ENCODE data around the gene DUSP1.

DUSP1 gene

DNA sequence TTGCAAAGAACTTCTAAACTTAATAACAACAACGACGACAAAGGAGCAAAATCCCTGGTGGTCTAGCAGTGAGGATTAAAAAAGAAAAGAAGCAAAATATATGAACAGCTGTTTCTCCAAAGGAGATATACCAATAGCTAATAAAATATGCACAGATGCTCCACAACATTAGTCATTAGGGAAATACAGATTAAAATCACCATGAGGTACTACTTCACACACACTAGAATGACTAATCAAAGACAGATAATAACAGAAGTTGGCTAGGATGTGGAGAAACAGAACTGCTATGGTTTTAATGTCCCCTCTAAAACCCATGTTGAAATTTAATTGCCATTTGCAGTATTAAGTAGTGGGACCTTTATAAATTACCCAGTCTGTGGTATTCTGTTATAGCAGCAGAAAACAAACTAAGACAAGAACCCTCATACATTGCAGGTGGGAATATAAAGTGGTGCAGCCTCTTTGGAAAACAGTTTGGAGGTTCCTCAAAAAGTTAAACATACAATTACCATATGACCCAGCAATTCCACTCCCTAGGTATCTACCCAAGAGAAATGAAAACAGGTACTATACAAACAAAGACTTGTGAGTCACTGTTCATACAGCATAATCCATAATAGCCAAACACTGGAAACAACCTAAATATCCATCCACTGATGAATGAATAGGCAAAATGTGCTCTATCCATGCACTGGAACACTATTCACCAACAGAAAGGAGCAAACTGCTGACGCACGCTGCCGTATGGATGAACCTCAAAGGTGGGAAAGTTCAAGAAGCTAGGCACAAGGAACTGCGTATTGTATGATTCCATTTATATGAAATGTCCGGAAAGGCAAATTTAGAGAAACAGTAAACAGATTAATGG is 11.4 kb upstream of the DUSP1 start:
- no peak for DNase-seq
- TF ChIP-seq, protein P1, sequence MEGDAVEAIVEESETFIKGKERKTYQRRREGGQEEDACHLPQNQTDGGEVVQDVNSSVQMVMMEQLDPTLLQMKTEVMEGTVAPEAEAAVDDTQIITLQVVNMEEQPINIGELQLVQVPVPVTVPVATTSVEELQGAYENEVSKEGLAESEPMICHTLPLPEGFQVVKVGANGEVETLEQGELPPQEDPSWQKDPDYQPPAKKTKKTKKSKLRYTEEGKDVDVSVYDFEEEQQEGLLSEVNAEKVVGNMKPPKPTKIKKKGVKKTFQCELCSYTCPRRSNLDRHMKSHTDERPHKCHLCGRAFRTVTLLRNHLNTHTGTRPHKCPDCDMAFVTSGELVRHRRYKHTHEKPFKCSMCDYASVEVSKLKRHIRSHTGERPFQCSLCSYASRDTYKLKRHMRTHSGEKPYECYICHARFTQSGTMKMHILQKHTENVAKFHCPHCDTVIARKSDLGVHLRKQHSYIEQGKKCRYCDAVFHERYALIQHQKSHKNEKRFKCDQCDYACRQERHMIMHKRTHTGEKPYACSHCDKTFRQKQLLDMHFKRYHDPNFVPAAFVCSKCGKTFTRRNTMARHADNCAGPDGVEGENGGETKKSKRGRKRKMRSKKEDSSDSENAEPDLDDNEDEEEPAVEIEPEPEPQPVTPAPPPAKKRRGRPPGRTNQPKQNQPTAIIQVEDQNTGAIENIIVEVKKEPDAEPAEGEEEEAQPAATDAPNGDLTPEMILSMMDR (IDR thresholded peaks at IDR 0.05; ENCODE audit: low read depth, low read length): no peak
- H3K36me3 ChIP-seq: no peaks in the 10 kb centered on the region
- H3K4me3 ChIP-seq (ENCODE audit: low read depth, low read length): no peak overlapping the region
- no peaks in the 10 kb centered on the region for H3K9me3 ChIP-seq
- H3K4me1 ChIP-seq: no peaks in the 10 kb centered on the region
- H3K27me3 ChIP-seq: no peaks in the 10 kb centered on the region

DNA sequence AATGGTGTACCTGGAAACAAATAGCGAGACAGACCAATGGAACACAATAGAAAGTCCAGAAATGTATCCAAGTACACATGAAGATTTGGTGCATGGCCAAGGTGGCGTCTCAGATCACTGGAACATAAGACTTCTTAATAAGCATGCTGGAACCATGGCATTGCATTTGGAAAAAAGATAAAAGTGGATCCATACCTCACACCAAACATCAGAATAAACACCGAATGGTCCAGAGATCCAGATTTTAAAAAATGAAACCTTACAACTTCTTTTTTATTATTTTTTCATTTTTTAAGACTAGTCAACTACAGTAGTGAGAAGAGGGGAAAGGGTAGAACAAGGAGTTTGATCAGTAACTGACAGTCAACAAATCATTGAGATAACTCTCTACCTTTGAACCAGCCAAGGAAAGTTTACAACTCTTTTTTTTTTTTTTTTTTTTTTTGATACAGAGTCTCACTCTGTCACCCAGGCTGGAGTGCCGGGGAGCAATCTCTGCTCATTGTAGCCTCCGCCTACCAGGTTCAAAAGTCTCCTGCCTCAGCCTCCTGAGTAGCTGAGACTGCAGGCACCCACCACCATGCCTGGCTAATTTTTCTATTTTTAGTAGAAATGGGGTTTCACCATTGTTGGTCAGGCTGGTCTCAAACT is 8.8 kb upstream of the DUSP1 start:
- Histone ChIP-seq H3K36me3 (no peaks in the 10 kb centered on the region), H3K27me3 (no peaks in the 10 kb centered on the region), H3K4me3 (ENCODE audit: low read depth, low read length) (no peak overlapping the region), H3K9me3 (no peaks in the 10 kb centered on the region), H3K4me1 (no peaks in the 10 kb centered on the region)
- TF ChIP-seq, protein P1 (IDR thresholded peaks at IDR 0.05; ENCODE audit: low read depth, low read length): no peak
- DNase-seq: no peak

DNA sequence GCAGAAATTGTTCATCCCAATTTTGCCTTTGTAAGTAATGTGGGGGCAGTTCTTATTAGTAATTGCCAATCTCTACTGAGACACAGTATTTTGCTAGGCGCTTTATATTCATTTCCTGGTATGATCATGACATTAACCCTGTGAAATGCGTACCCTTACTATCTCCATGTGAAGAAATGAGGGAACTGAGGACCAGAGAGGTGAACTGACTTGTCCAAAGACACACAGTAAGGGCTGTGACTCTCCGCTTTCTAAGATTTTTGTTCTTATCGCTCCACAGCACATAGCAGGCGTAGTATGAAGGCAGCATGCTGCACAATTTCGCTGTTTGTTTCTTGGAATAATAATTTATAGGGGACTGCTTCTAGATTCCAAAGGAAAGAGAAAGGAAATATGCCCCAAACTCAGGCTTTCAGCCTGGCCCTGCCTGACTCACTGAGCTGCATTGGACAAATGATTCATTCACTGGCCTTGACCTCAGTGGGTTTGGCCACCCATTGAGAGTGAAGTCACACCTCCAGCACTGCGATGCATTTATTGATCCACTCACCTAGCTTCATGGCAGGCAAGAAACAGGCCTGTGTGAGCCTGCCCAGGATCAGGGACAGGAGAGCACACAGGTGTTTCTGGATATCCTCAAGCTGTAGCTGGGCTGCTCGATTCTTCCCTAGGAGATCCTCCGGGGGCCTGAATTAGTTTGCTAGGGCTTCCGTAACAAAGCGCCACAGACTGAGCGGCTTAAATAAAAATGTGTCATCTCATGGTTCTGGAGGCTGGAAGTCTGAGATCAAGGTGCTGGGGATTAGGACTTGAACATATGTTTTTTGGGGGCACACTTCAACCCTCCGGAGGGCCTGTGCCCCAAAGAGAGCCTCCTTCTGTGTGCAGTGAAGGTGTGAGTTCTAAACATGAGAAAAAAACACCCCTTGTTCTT is 7.2 kb upstream of the DUSP1 start:
- no peaks in the 10 kb centered on the region for H3K4me1 ChIP-seq
- TF ChIP-seq, protein P1 (IDR thresholded peaks at IDR 0.05; ENCODE audit: low read depth, low read length): no peak
- H3K4me3 ChIP-seq (ENCODE audit: low read depth, low read length): no peak overlapping the region
- no peaks in the 10 kb centered on the region for H3K9me3 ChIP-seq
- no peak for DNase-seq
- no peaks in the 10 kb centered on the region for H3K27me3 ChIP-seq
- H3K36me3 ChIP-seq: no peaks in the 10 kb centered on the region

DNA sequence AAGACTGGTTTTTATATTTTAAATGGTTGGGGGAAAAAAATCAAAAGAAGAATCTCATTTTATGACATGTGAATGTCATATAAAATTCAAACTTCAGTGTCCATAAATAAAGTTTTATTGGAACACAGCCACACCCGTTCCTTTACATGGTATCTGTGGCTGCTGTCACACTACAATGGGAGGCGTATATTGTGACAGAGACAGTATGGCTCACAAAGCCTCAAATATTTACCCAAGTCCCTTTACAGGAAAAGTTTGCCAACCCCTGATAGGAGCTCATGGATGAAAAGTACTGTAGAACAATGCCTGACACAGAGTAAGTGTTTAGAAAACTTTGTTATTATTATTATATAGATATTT is 5.2 kb upstream of the DUSP1 start:
- TF ChIP-seq, protein P1 (IDR thresholded peaks at IDR 0.05; ENCODE audit: low read depth, low read length): no peak
- no peaks in the 10 kb centered on the region for H3K9me3 ChIP-seq
- DNase-seq: no peak
- H3K27me3 ChIP-seq: no peaks in the 10 kb centered on the region
- H3K36me3 ChIP-seq: no peaks in the 10 kb centered on the region
- H3K4me1 ChIP-seq: no peaks in the 10 kb centered on the region
- H3K4me3 ChIP-seq (ENCODE audit: low read depth, low read length): no peak overlapping the region

DNA sequence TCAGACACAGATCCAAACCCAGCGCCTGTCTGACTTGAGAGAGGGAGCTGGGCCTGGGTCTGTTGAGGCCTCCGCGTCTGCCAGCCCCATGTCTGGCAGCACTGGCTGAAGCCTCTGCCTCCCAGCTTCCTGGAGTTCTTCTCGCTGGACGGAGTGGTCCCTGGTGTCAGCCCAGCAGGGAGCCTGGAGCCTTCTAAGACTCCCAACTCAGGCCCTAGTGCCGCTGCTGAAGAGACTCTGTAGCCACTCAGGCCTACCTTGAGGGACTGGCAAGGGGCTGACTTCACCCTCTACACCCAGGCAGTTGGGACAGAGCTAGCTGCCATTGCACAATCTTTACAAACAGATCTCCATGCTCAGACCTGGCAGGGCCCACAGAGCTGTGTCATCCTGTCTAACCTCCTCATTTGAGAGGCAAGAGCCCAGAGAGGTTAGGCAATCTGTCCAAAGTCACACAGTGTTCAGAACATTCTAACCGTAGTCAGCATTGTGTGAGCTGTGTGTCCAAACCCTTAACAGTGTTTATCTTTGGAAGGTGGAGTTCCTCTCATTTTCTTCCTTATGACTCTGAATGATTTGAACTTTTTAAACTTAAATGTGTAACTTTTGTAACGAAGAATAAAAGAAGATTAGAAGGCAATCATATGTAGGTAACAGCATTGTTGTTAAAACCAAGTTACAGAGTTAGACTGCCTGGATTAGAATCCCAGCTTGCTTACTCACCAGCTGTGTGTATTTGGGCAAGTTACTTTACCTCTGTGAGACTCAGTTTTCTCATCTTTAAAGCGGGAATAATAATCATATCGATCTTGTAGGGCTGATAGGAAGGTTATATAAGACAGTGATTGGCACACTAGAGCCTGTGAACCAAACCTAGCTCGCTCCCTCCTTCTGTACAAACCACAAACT is 4.6 kb upstream of the DUSP1 start:
- no peak for DNase-seq
- TF ChIP-seq, protein P1 (IDR thresholded peaks at IDR 0.05; ENCODE audit: low read depth, low read length): no peak
- Histone ChIP-seq H3K9me3 (no peaks in the 10 kb centered on the region), H3K4me3 (ENCODE audit: low read depth, low read length) (no peak overlapping the region), H3K36me3 (peaks cover 3% of the 10 kb centered on the region), H3K4me1 (no peaks in the 10 kb centered on the region), H3K27me3 (no peaks in the 10 kb centered on the region)

Measured in BE2C (cell line).